ENCODE data around the gene TBL3.

TBL3 gene

DNA sequence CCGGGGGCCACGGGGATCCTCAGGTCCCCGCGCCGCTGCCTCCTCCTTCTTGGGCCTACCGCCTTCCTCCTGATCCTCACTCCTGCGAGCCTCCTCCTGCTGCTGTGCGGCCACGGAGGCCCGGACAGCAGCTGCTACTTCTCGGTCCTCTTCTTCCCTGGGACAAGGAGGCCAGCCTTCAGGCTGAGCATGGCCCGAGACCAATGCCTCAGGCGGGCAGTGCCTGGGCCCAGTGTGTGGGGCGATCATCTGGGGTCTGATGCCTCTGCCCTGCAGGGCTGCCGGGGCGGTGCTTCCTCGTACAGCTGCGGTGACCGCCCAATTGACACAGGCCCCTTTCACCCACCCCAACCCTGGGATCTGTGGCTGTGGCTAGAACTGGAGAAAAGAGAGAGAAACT, 29.2 kb downstream of the TBL3 start:
- Histone ChIP-seq H3K4me3 (ENCODE audit: low read length in 2 of 2) (no peak overlapping the region), H3K9ac (ENCODE audit: low read depth in 1 of 2, low read length in 2 of 2) (no peak overlapping the region), H3K9me3 (ENCODE audit: control insufficient read depth in 2 of 2, low read length in 2 of 2) (no peaks in the 10 kb centered on the region), H3K36me3 (ENCODE audit: control insufficient read depth in 2 of 2, insufficient read depth in 2 of 2, low read length in 2 of 2) (peaks cover 45 to 48% of the 10 kb centered on the region in 2 donors), H3K4me1 (ENCODE audit: control insufficient read depth in 2 of 2, insufficient read depth in 2 of 2, low read length in 2 of 2) (peaks cover 11 to 20% of the 10 kb centered on the region in 2 donors), H3K27ac (ENCODE audit: low read depth in 2 of 2, low read length in 2 of 2) (no peak overlapping the region), H3K27me3 (ENCODE audit: control insufficient read depth in 2 of 2, insufficient read depth in 2 of 2, low read length in 2 of 2) (no peaks in the 10 kb centered on the region)

DNA sequence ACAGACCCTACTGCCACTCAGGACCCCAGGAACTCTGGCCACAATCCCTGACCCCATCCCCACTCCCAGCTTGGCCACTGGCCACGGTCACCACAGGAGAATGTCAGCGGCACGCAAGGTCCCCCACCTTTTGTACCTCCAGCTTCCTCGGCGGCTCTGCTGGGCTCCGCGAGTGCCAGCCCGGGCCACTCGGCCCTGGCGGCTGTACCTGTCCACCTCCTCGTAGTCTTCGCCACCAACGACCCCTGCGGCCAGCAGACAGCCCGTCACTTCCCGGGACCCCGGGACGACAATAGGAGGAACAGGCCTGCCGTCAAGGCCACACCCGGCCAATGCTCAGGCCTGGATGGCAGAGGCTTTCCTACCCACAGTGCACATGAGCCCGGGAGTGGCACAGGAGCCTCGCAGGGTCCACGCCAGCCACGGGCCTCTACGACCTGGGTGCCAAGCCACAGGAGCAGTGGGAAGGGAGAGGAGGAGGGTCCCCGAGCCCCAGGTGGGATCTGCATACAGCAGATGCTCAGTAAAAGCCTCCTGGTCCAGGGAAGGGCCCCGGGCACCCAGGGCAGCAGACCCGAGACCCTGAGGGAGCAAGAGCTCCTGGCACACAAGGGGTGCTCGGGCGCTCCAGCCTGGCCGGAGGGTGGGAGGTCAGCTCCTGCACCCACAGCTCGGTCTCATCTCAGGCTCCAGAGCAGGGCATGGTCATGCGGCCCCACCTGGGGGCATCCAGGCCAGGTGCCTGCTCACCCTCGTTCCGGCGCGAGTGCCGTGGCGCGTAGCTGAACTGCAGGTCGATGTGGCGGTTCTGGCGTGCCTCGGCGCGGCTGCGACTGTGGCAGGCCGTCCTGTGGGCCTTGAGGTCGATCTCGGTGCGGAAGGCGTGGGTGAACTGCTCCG, 29.9 kb downstream of the TBL3 start:
- Histone ChIP-seq H3K27me3 (ENCODE audit: control insufficient read depth in 2 of 2, insufficient read depth in 2 of 2, low read length in 2 of 2) (no peaks in the 10 kb centered on the region), H3K27ac (ENCODE audit: low read depth in 2 of 2, low read length in 2 of 2) (no peak overlapping the region), H3K4me1 (ENCODE audit: control insufficient read depth in 2 of 2, insufficient read depth in 2 of 2, low read length in 2 of 2) (peaks cover 11 to 19% of the 10 kb centered on the region in 2 donors), H3K36me3 (ENCODE audit: control insufficient read depth in 2 of 2, insufficient read depth in 2 of 2, low read length in 2 of 2) (peaks cover 45 to 48% of the 10 kb centered on the region in 2 donors), H3K9me3 (ENCODE audit: control insufficient read depth in 2 of 2, low read length in 2 of 2) (no peaks in the 10 kb centered on the region), H3K4me3 (ENCODE audit: low read length in 2 of 2) (no peak overlapping the region), H3K9ac (ENCODE audit: low read depth in 1 of 2, low read length in 2 of 2) (no peak overlapping the region)

DNA sequence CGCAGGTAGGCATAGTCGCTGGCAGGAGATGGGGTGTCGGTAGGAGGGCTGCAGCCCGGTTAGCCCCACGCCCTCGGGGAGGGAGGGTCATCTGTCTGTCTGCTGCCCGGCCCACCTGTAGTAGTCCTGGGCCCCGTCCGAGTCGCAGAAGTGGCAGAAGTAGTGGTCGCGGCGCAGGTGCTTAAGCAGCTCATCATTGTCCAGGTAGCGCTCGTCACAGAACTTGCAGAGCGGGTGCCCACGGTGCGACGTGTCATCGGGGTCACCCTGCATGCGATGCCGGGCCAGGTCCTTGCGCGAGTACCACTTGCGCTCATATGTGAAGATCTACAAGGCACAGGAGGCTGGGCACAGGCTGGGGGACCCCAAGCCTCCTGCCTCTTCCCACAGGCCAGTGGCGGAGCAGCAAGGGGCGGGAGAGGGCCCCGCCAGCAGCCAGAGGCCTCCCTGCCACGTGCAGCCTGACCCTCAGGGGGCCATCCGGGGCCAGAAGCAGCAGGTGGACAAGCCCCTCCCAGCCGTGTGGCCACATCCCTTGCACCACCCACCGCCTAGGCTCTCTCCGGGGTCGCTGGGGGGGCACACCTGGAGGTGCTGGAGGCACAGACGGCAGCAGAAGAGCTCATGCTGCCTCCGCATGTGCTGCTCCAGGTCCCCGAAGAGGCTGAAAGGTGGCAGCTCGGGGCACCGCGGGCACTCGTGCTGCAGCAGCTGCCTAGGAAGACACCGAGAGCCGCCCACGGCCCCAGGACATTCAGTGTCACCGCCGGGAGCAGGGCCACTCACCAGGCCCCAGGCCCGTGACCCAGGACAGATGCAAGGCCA, 30.8 kb downstream of the TBL3 start:
- no peak overlapping the region for H3K9ac ChIP-seq (ENCODE audit: low read depth in 1 of 2, low read length in 2 of 2)
- H3K9me3 ChIP-seq (ENCODE audit: control insufficient read depth in 2 of 2, low read length in 2 of 2) = no peaks in the 10 kb centered on the region
- no peaks in the 10 kb centered on the region for H3K27me3 ChIP-seq (ENCODE audit: control insufficient read depth in 2 of 2, insufficient read depth in 2 of 2, low read length in 2 of 2)
- H3K4me1 ChIP-seq (ENCODE audit: control insufficient read depth in 2 of 2, insufficient read depth in 2 of 2, low read length in 2 of 2) = peaks cover 18 to 19% of the 10 kb centered on the region in 2 donors
- peaks cover 42 to 44% of the 10 kb centered on the region in 2 donors for H3K36me3 ChIP-seq (ENCODE audit: control insufficient read depth in 2 of 2, insufficient read depth in 2 of 2, low read length in 2 of 2)
- no peak overlapping the region for H3K27ac ChIP-seq (ENCODE audit: low read depth in 2 of 2, low read length in 2 of 2)
- no peak overlapping the region for H3K4me3 ChIP-seq (ENCODE audit: low read length in 2 of 2)

DNA sequence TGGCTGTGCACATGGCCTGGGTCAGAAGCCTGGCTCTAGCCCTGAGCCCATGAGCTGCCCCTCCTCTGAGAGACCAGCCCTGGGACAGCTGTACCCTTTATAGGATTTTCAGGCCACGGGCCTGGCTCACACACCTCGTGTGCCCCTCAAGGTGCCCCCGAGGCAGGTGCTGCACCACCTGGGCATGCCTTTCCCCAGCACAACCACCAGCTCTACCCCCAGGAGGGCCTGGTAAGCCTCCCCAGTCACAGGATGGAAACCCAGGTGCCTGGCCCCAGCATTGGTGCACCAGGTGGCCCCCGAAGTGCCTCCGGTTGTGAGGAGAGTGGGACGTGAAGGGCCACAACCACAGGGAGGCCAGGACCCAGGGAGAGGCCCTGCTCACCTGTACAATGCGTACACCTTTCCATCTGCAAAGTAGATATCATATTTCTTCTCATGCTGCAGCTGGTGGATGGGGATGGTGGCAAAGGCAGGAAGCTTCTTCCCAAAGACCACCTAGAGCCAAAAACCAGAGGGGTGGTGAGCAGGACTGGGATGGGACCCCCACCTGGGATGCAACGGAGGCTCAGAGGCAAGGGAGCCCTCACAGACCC, 31.5 kb downstream of the TBL3 start:
- H3K27ac ChIP-seq (ENCODE audit: low read depth in 2 of 2, low read length in 2 of 2) = peak overlapping the region in 1 of 2 donors; percentile 71
- H3K36me3 ChIP-seq (ENCODE audit: control insufficient read depth in 2 of 2, insufficient read depth in 2 of 2, low read length in 2 of 2) = peaks cover 37 to 39% of the 10 kb centered on the region in 2 donors
- peaks cover 25 to 26% of the 10 kb centered on the region in 2 donors for H3K4me1 ChIP-seq (ENCODE audit: control insufficient read depth in 2 of 2, insufficient read depth in 2 of 2, low read length in 2 of 2)
- H3K9ac ChIP-seq (ENCODE audit: low read depth in 1 of 2, low read length in 2 of 2) = peak overlapping the region in 1 of 2 donors; percentile 45
- no peak overlapping the region for H3K4me3 ChIP-seq (ENCODE audit: low read length in 2 of 2)
- no peaks in the 10 kb centered on the region for H3K27me3 ChIP-seq (ENCODE audit: control insufficient read depth in 2 of 2, insufficient read depth in 2 of 2, low read length in 2 of 2)
- no peaks in the 10 kb centered on the region for H3K9me3 ChIP-seq (ENCODE audit: control insufficient read depth in 2 of 2, low read length in 2 of 2)

DNA sequence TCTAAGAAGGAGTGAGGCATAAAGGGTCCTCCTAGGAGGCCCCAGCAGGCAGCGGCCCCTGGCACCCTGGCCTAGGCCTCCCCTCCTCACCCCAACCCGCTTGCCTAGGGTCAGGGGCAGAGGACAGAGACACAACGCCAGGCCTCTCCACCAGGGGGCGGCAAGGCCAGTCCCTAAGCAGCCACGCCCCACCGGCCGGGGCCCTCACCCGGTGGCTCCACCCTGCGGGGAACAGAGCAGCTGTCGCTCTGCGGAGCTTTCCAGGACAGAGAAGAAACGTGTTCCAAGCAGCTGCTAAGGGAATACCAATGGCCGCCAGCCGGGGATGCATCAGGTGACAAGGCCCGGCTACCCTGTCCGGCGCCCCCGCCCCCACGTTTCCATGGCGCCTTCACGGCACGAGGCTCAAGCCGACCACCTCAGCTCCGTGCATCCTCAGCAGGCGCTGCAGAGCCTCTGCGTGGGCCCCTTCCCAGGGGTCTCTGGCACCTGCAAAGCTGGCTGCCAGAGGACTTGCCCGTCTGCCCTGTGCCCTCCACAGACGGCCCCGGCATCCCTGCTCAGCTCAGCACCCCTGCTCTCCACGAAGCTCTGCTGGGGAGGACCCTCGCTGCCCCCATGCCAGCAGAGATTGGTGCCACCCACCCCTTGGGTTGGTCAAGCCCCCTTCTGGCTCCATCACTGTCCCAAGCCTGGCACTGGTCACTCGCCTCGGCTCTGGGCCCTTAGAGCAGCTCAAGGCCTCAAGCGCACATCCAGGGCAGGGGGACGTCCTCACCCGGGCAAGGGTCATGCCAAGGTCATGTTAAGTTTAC, 32.2 kb downstream of the TBL3 start:
- Histone ChIP-seq H3K36me3 (ENCODE audit: control insufficient read depth in 2 of 2, insufficient read depth in 2 of 2, low read length in 2 of 2) (peaks cover 34 to 35% of the 10 kb centered on the region in 2 donors), H3K9ac (ENCODE audit: low read depth in 1 of 2, low read length in 2 of 2) (peak overlapping the region in 1 of 2 donors; percentile 45), H3K27ac (ENCODE audit: low read depth in 2 of 2, low read length in 2 of 2) (peak overlapping the region in 1 of 2 donors; percentile 71)

DNA sequence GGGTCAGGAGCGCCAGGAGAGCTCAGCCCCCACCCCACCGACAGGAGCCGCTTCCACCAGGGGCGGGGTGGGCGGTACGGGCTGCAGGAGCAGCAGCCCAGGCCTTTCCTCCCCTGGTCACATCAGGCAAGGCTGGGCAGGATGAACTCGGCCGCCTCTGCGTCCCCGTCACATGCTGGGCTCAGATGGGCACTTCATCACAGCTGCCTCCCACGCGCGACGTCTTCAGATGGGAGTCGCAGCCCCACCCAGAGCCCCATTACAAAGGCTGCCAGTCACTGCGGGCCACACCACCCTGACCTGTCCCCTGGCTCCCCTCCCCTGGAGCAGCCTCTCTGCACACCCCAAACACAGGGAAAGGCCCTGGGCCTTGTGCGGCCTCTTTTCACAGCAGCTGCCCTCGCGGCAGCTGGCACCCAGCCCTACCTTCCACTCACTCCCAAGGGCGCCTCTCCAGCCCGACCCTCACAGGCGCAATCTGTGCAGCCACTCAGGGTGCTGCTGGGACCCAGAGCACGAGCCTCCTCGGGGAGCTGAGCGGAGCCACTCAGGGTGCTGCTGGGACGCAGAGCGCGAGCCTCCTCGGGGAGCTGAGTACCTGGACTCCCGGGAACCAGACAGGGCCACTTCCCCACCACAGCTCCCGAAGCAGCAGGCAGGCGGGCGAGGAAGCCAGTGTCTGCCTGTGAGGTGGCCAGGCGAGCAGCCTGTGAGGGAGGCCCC, 33.1 kb downstream of the TBL3 start:
- peak overlapping the region in 1 of 2 donors; percentile 71 for H3K27ac ChIP-seq (ENCODE audit: low read depth in 2 of 2, low read length in 2 of 2)
- no peak overlapping the region for H3K4me3 ChIP-seq (ENCODE audit: low read length in 2 of 2)
- H3K9me3 ChIP-seq (ENCODE audit: control insufficient read depth in 2 of 2, low read length in 2 of 2) = no peaks in the 10 kb centered on the region
- no peaks in the 10 kb centered on the region for H3K27me3 ChIP-seq (ENCODE audit: control insufficient read depth in 2 of 2, insufficient read depth in 2 of 2, low read length in 2 of 2)
- peaks cover 33 to 36% of the 10 kb centered on the region in 2 donors for H3K4me1 ChIP-seq (ENCODE audit: control insufficient read depth in 2 of 2, insufficient read depth in 2 of 2, low read length in 2 of 2)
- no peak overlapping the region for H3K9ac ChIP-seq (ENCODE audit: low read depth in 1 of 2, low read length in 2 of 2)
- H3K36me3 ChIP-seq (ENCODE audit: control insufficient read depth in 2 of 2, insufficient read depth in 2 of 2, low read length in 2 of 2) = peaks cover 26 to 30% of the 10 kb centered on the region in 2 donors

More for the DNA sequence above, 32.2 kb downstream of the TBL3 start:
- H3K27me3 ChIP-seq (ENCODE audit: control insufficient read depth in 2 of 2, insufficient read depth in 2 of 2, low read length in 2 of 2) = no peaks in the 10 kb centered on the region
- H3K4me1 ChIP-seq (ENCODE audit: control insufficient read depth in 2 of 2, insufficient read depth in 2 of 2, low read length in 2 of 2) = peaks cover 32 to 33% of the 10 kb centered on the region in 2 donors
- no peaks in the 10 kb centered on the region for H3K9me3 ChIP-seq (ENCODE audit: control insufficient read depth in 2 of 2, low read length in 2 of 2)
- H3K4me3 ChIP-seq (ENCODE audit: low read length in 2 of 2) = peak overlapping the region; percentile 20 to 22

DNA sequence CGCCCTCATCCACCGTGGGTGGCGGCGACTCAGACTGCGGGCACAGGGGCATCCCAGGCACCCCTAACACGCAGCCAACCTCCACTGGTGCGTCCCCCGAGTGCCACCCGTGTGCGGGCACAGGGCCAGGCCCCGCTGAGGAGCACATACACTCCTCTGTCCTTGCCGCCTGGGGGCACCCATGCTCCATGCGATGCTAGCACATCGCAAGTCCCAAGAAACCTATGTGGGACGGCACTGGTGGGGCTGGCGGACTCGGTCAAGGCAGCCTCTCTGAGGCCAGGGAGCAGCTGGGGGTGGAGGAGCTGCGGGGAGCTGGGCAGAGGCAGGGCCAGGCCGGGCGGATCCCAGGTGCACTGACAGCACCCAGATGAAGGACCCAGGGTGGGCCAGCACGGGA, 33.8 kb downstream of the TBL3 start:
- Histone ChIP-seq H3K36me3 (ENCODE audit: control insufficient read depth in 2 of 2, insufficient read depth in 2 of 2, low read length in 2 of 2) (peaks cover 21 to 24% of the 10 kb centered on the region in 2 donors), H3K9ac (ENCODE audit: low read depth in 1 of 2, low read length in 2 of 2) (no peak overlapping the region), H3K4me1 (ENCODE audit: control insufficient read depth in 2 of 2, insufficient read depth in 2 of 2, low read length in 2 of 2) (peaks cover 39 to 43% of the 10 kb centered on the region in 2 donors), H3K9me3 (ENCODE audit: control insufficient read depth in 2 of 2, low read length in 2 of 2) (no peaks in the 10 kb centered on the region), H3K27me3 (ENCODE audit: control insufficient read depth in 2 of 2, insufficient read depth in 2 of 2, low read length in 2 of 2) (no peaks in the 10 kb centered on the region), H3K27ac (ENCODE audit: low read depth in 2 of 2, low read length in 2 of 2) (no peak overlapping the region), H3K4me3 (ENCODE audit: low read length in 2 of 2) (no peak overlapping the region)

DNA sequence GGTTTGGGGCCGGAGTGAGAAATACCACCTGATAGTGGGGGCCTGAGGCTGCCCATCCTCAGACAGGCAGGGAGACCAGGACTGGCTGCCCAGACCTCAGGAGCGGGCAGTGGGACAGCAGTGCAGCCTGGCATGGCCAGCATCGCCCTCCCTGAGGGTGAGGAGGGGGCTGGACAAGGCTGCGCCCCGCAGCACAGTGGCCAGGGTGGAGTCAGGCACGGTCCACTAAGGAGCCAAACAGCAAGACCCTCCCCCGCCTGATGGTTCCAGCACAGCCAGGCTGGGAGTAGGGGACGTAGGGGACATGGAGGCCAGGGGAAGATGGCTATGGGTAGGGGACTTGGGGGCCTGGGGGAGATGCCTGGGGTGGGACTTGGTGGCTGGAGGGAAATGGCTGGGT, 34.5 kb downstream of the TBL3 start:
- no peak overlapping the region for H3K9ac ChIP-seq (ENCODE audit: low read depth in 1 of 2, low read length in 2 of 2)

More for the DNA sequence above, 34.5 kb downstream of the TBL3 start:
- Histone ChIP-seq H3K9me3 (ENCODE audit: control insufficient read depth in 2 of 2, low read length in 2 of 2) (no peaks in the 10 kb centered on the region), H3K4me3 (ENCODE audit: low read length in 2 of 2) (no peak overlapping the region), H3K36me3 (ENCODE audit: control insufficient read depth in 2 of 2, insufficient read depth in 2 of 2, low read length in 2 of 2) (peaks cover 16 to 18% of the 10 kb centered on the region in 2 donors), H3K4me1 (ENCODE audit: control insufficient read depth in 2 of 2, insufficient read depth in 2 of 2, low read length in 2 of 2) (peaks cover 39 to 43% of the 10 kb centered on the region in 2 donors), H3K27ac (ENCODE audit: low read depth in 2 of 2, low read length in 2 of 2) (no peak overlapping the region), H3K27me3 (ENCODE audit: control insufficient read depth in 2 of 2, insufficient read depth in 2 of 2, low read length in 2 of 2) (no peaks in the 10 kb centered on the region)

Measured in mucosa of rectum (tissue), 2 donors.